Fibroblast of pulmonary artery (primary cell): Measurements from ENCODE around the gene MTX2.

ENCODE experiments used
- DNase-seq: peaks from one replicate; pipeline ENCODE4 v3.0.0-alpha.2; 2010; ENCODE audit warnings: low read depth
- H3K4me3 ChIP-seq: replicated peaks from 2 replicates; pipeline ENCODE4 v1.5.1; 2011; ENCODE audit warnings: low read depth, mild to moderate bottlenecking, control low read depth, low read length, moderate library complexity
- TF ChIP-seq, protein P1 (sequence below): IDR thresholded peaks from 2 replicates; pipeline ENCODE4 v1.5.1; 2011; ENCODE audit warnings: mild to moderate bottlenecking, control low read depth, low read length, inconsistent platforms; ENCODE audit errors: missing control alignments

MTX2 gene

GRCh38 chr2:176269319-176270099, at the start of gene MTX2:
Gene MTX2, plus strand, starts transcription at chr2:176269442. Its CDS starts 188 bp downstream, at chr2:176269630.
- DNase-seq, result peak; percentile 69
- TF ChIP-seq, protein P1, sequence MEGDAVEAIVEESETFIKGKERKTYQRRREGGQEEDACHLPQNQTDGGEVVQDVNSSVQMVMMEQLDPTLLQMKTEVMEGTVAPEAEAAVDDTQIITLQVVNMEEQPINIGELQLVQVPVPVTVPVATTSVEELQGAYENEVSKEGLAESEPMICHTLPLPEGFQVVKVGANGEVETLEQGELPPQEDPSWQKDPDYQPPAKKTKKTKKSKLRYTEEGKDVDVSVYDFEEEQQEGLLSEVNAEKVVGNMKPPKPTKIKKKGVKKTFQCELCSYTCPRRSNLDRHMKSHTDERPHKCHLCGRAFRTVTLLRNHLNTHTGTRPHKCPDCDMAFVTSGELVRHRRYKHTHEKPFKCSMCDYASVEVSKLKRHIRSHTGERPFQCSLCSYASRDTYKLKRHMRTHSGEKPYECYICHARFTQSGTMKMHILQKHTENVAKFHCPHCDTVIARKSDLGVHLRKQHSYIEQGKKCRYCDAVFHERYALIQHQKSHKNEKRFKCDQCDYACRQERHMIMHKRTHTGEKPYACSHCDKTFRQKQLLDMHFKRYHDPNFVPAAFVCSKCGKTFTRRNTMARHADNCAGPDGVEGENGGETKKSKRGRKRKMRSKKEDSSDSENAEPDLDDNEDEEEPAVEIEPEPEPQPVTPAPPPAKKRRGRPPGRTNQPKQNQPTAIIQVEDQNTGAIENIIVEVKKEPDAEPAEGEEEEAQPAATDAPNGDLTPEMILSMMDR, result no peak
- peak within 1 kb of the TSS; percentile 89 for H3K4me3 ChIP-seq

DNA sequence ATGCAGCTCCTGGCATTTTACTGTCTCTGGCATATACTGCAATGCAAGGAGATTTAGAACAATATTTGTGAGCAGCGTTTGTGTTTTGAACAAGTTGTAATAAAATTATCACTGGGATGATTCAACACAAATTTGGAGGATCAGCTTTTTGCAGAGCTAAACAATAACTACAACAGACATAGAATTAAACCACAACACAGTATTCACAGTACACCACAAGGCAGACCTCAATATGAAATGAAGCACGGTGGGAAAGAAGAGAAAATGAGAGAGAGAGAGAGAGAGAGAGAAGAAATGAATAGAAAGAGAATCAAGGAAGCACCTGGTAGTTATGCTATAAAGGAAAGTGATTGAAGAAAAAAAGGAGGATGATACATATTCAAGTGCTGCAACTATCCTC, 41.4 kb upstream of the MTX2 start:
- no peak for DNase-seq
- TF ChIP-seq, protein P1, result no peak

DNA sequence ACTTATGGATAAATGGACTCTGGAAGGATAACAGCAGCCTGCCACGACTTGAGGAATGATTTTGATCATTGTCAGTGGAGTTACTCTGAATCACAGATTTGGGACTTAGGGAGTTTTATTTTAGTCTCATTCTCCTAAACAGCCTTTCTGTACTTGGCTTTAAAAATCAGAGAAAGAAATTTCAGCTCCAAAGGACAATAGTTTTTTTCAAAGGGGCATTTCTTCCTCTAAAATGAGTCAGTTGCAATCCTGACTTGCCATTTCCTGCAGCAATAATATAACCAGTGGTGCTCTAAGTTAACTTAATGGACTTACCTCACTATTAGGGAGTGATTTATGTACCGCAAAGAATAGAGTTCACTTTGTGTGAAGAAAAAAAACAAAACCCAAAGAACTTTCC, 35.1 kb upstream of the MTX2 start:
- DNase-seq, result no peak
- no peak overlapping the region for H3K4me3 ChIP-seq
- TF ChIP-seq, protein P1, result no peak

More for the DNA sequence above, 41.4 kb upstream of the MTX2 start:
- no peak overlapping the region for H3K4me3 ChIP-seq

- no peak for DNase-seq
- TF ChIP-seq, protein P1, result no peak
Observed at GRCh38 chr2:176234940-176235339, 34.3 kb upstream of the MTX2 start.

GRCh38 chr2:176237456-176237855, 31.8 kb upstream of the MTX2 start:
- no peak for DNase-seq
- TF ChIP-seq, protein P1, result no peak
- H3K4me3 ChIP-seq, result no peak overlapping the region

More at GRCh38 chr2:176234940-176235339, 34.3 kb upstream of the MTX2 start:
- H3K4me3 ChIP-seq, result no peak overlapping the region

GRCh38 chr2:176239031-176239430, 30.2 kb upstream of the MTX2 start:
- TF ChIP-seq, protein P1, result no peak
- no peak overlapping the region for H3K4me3 ChIP-seq
- DNase-seq, result no peak

- DNase-seq, result no peak
- TF ChIP-seq, protein P1, result no peak
- no peak overlapping the region for H3K4me3 ChIP-seq
Observed at GRCh38 chr2:176240301-176240700, 28.9 kb upstream of the MTX2 start.
